Activated CD4-positive, alpha-beta T cell treated with anti-CD3 and anti-CD28 coated beads for 4 hours (primary cell): ENCODE results near the gene ISG15.

ENCODE experiments used
- DNase-seq, 2 donors: peaks; one replicate each; pipeline ENCODE4 v3.0.0-alpha.2; 2020

Gene ISG15

GRCh38 chr1:1013105-1013921, at the start of gene ISG15:
Gene ISG15 (plus strand): TSS chr1:1013497. CDS start chr1:1013574, 77 bp downstream.
- peak; percentile 87 to 88 for DNase-seq

GRCh38 chr1:963746-964525, 49.4 kb upstream of the ISG15 start:
- DNase-seq = no peak

GRCh38 chr1:964691-965525, 48.4 kb upstream of the ISG15 start:
- no peak for DNase-seq

GRCh38 chr1:965526-966134, 47.7 kb upstream of the ISG15 start:
- no peak for DNase-seq

- DNase-seq = no peak
Measured at GRCh38 chr1:966135-966703, 47.1 kb upstream of the ISG15 start, which contains the start of gene PLEKHN1. Gene PLEKHN1 (plus strand): TSS chr1:966482. CDS start chr1:966532, 50 bp downstream.

GRCh38 chr1:966704-967300, 46.5 kb upstream of the ISG15 start:
- DNase-seq = peak; percentile 84

- no peak for DNase-seq
Measured at GRCh38 chr1:967466-968343, 45.6 kb upstream of the ISG15 start.

- no peak for DNase-seq
Measured at GRCh38 chr1:969260-969855, 43.9 kb upstream of the ISG15 start.

- no peak for DNase-seq
Measured at GRCh38 chr1:970242-970972, 42.9 kb upstream of the ISG15 start.

GRCh38 chr1:970973-971730, 42.1 kb upstream of the ISG15 start:
- DNase-seq = no peak

GRCh38 chr1:971751-972506, 41.4 kb upstream of the ISG15 start:
- DNase-seq = no peak

- DNase-seq = no peak
Measured at GRCh38 chr1:972726-973458, 40.4 kb upstream of the ISG15 start.

- no peak for DNase-seq
Measured at GRCh38 chr1:973459-974292, 39.6 kb upstream of the ISG15 start.

- DNase-seq = no peak
Measured at GRCh38 chr1:974293-974640, 39.0 kb upstream of the ISG15 start.

- no peak for DNase-seq
Measured at GRCh38 chr1:974687-975328, 38.5 kb upstream of the ISG15 start.

- no peak for DNase-seq
Measured at GRCh38 chr1:975365-975764, 37.9 kb upstream of the ISG15 start.
